Limb (tissue), 2 donors: ENCODE data around the gene SCIN.
"Not testable (repeated sequence)": the region's sequence is repeated elsewhere in the genome, so short reads cannot be mapped to it uniquely, and the experiment has no call there.

Source experiments
- DNase-seq, 2 donors: peaks; one replicate each; pipeline ENCODE4 v3.0.0-alpha.2; 2016; ENCODE audit errors: extremely low spot score in 2 of 2

The SCIN gene

DNA sequence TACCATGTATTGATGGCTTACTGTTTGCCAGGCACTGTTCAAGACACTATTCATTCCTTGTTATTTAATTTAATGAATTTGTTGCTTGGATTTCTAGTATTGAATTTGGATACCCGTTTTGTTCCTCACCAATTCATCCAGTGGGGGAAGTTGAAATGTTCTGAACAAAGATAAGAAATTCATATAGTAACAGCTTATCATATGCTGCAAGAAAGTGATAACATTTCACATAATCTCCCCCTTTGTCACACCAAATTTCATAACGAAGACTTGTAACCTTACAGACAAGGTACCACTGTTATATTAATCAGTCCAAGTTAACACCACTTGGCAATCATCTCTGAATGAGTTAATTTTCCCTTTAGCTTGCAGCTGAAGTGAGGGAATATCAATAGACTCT, 42.1 kb downstream of the SCIN start:
- no peak for DNase-seq

- DNase-seq, result no peak
These were observed 49.0 kb downstream of the SCIN start for GRCh38 chr7:12619461-12620069.

- DNase-seq, result no peak
These were observed 49.9 kb downstream of the SCIN start for GRCh38 chr7:12620371-12620770.

DNA sequence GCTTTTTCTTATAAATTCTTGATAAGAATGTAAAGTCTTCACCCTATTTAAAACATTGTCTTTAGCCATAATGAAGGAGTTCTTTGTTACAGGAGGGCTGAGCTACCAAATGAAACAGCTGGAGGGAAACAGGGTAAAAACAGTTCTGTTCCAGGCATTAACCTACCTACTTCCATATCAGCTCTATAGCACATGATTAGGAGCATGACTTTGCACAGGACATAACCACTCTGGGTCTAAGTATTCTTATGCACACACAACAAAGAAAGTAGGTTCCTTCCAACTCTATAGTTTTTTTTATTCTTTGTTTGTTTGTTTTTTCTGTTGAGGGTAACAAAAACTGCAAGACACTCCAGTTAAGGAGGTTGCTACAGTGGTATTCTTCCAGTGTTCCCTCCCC, 52.7 kb downstream of the SCIN start:
- DNase-seq, result no peak

DNA sequence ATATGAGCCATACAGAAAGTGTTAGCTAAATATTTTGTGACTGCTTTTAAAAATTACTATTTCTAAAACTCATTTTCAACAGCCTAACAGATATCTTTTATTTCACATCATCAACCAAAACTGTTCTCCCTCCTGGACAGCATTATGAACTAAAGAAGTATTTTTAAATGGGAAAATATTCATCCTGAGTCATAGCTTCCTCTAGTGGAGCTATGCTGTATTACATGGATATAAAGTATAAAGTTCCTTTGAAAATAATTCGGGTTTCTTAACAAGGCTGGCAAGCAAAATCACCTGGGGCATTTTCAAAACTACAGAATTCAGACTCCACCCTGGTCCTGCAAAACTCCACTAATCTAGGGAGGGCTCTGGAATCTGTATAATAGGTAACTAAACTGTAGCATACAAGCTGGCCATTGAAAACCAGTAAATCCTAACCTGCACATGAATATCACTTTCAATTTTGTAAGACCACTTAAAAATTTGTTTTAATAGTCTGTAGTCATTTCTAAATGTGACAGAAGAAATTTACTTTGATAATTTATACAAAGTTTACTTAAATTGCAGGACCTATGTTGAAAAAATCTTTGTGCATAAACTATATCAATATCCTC, 53.5 kb downstream of the SCIN start:
- DNase-seq, result peak in 1 of 2 donors; percentile 29

GRCh38 chr7:12625836-12626235, 55.3 kb downstream of the SCIN start:
- no peak for DNase-seq

- no peak for DNase-seq
These were observed 59.4 kb downstream of the SCIN start for GRCh38 chr7:12629816-12630512.

DNA sequence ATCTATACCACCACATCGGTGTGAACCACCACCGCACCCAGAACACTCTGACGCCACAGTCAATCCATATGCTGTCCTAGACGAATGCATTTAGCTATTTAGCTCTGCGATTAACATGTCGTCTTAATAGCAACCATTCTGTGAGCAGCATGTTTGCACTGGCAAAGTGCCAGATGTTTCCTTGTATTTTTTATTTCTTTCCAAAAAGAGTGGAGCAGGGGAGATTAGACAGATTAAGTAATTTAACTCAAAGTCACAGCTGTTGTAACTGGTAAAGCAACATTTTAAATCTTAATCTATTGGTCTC, 59.9 kb downstream of the SCIN start:
- no peak for DNase-seq

DNA sequence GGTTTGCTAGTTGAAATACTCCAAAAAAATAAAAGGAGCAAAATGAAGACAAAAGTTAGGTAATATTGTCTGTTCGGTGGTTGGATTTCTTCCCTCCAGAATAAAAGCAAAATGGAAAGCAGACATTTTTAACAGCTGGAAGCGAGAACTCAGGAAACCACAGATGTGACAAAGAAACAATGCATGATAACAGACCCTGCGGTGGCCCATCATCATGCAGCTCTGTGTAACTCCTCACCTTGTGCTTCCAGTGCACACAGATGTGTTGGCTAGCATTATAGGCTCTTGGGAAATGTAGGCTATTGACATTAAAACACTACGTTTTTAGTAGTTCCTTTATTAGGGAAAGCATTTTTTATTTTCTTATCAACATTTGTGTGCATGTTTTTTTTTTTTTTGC, 63.1 kb downstream of the SCIN start:
- DNase-seq, result no peak

GRCh38 chr7:12635830-12636229, 65.3 kb downstream of the SCIN start:
- no peak for DNase-seq

DNA sequence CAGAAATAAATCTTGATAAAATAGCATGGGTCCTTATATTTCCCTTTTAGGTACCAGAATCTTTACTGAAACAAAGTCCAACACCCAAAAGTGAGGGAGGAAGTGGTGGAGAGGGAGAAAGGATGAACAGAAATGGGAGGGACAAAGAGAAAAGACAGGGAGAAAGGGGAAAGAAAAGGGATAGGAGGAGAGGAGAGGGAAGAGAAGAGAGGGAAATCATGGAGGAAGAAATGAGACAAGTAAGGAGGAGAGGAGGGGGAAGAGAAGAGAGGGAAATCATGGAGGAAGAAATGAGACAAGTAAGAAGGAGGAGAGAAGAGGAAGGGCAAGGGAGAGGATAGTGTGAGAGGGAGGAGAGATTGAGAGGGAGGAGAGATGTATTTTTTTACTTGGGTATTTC, 66.8 kb downstream of the SCIN start:
- no peak for DNase-seq

DNA sequence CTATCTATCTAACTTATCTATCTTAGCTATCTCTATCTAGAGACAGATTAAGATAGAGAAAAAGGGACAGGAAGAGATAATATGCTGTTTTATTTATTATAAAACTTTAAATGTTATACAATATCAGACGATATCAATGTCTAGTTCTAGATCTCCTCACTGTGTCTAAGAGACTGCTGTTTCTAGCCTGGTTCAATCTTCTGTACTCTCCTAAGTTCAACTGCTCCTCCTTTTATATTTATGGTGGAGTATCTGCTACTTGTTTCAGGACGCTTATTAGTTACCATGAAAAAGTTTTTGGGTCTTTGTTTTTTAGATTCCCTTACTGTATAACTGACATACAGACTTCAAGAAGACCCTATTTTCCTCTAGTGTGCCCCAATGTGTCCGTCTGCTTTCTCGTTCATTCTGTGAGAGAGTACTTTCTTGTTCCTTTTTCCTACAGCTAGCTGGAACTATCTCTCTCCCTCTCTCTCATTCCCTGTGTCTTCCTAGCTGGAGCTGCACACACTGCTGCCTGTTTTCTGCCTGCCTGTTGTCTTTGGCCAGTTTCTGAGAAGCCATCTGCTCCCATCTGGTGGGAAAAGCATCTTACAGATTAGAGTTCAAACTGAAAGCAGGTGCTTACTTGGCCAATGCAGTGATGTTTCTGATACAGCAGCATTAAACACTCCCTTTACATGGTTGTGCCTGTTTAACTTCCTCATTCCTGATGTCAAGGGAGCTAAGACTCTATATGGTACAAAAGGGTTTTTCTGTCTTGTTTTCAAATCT, 67.5 kb downstream of the SCIN start:
- DNase-seq, result peak in 1 of 2 donors; percentile 25

- peak in 1 of 2 donors; percentile 61 for DNase-seq
These were observed 68.4 kb downstream of the SCIN start for GRCh38 chr7:12638851-12639456.

DNA sequence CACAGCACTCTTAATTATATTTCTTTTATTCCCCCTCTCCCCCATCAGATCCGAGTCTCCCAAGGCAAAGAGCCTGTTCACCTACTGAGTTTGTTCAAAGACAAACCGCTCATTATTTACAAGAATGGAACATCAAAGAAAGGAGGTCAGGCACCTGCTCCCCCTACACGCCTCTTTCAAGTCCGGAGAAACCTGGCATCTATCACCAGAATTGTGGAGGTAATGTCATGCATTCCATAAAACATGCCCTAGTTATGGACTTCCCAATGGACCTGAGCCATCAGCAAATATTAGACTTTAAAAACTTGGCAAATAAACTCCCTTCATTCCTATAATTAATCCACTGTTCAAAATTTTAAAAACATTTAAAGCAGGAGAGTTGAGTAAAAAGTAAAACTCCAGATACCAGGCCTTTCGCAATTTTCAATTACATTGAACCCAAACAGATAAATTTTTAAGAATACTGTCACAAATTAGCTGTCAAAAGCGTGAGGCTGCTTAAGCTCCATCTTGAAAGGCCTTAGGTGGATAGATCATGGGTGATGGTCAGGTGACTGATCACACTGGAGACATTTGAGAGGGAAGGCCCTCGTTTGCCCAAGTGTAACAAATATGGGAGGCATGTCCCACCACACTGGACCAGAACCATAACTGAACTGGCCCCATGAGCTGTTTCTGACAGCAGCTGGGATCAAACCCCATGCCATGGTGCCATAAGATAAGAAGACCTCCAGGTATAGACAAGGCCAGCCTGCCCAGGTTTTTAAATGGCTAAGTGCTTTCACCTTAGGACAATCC, 70.0 kb downstream of the SCIN start:
- DNase-seq, result no peak

DNA sequence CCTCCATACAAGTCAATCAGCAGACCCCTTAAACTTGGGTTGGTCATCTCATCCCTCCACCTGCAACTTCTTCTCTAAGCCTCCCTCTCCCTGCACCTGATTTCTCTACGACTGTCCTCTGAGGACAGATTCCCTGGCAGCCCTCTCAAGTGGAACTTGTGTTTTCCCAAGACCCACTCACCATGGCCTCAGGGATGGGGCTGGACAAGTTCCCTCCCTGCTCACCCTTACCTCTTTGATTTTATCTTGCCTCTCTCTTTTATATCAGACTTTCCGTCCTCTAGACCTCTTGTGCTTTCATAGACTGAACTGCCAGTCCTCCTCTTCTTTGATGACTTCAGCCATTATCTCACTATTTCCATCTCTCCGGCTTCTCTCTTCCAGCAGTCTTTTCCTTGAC, 70.7 kb downstream of the SCIN start:
- no peak for DNase-seq

DNA sequence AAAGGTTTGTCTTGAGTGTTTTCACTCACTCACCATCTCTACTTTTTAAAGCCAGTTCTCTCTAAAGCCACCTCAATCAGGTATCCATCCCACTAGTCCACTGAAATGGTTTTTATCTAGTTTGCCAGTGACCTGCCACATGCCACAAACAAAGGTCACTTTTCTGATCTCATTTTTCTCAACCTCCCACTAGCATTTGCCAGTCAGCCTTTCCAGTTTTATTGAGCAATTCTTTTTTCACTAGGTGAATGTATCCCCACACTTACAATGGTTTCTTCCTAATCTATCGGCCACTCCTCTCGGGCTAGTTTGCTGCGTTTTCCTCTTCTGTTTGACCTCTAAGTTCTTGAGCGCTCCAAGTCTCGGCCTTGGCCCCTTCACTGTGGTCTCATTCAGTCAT, 72.0 kb downstream of the SCIN start:
- DNase-seq, result no peak

- DNase-seq, result no peak
These were observed 72.6 kb downstream of the SCIN start for GRCh38 chr7:12643001-12643643.

- no peak for DNase-seq
These were observed 73.1 kb downstream of the SCIN start for GRCh38 chr7:12643644-12644043.

GRCh38 chr7:12645212-12645611, 74.7 kb downstream of the SCIN start:
- DNase-seq, result not testable (repeated sequence)

DNA sequence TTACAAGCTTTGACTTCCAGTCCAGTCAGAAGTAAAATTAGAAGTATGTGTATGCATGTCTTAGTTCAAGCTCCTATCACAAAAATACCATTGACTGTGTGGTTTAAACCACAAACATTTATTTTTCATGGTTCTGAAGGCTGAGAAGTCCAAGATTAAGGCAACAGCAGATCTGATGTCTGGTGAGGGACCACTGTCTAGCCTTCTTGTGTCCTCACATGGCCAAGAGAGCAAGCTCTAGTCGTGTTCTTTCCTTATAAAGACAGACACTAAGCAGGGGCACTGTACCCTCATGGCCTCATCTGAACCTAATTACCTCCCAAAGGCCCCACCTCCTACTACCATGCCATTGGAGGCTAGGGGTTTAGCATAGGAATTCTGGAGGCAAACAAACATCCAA, 75.6 kb downstream of the SCIN start:
- no peak for DNase-seq
